Umbilical cord (tissue), 2 donors: ENCODE measurements around the gene TRPV6. TPM values are rescaled to one million over a fixed set of nuclear protein-coding genes. Genes with fewer than 3 reads are reported as not detected.

Source experiments
- DNase-seq: peaks from one replicate; pipeline ENCODE4 v3.0.0-alpha.2; 2015; ENCODE audit warnings: low spot score
- total RNA-seq: library from RNA; depleted of rRNA; stranded (reverse); fragments of >200 nt; gene quantifications from one replicate; pipeline ENCODE4 v1.2.3, GENCODE V29; 2014; ENCODE audit warnings: low replicate concordance; ENCODE audit not compliant: insufficient read depth

TRPV6 gene
- total RNA-seq, 1 donor from 2014 or later, result 2.6 TPM

- DNase-seq, result no peak
These were observed 23.7 kb upstream of the TRPV6 start for GRCh38 chr7:142908921-142909890.

GRCh38 chr7:142908290-142908689, 22.7 kb upstream of the TRPV6 start:
- no peak for DNase-seq

GRCh38 chr7:142906643-142907042, 21.1 kb upstream of the TRPV6 start:
- DNase-seq, result no peak

GRCh38 chr7:142905759-142906158, 20.2 kb upstream of the TRPV6 start:
- no peak for DNase-seq

- DNase-seq, result no peak
These were observed 18.6 kb upstream of the TRPV6 start for GRCh38 chr7:142904128-142904527.

- DNase-seq, result no peak
These were observed 16.1 kb upstream of the TRPV6 start for GRCh38 chr7:142901426-142902259.

- DNase-seq, result no peak
These were observed 14.1 kb upstream of the TRPV6 start for GRCh38 chr7:142899661-142900060.

GRCh38 chr7:142898377-142899170, 13.0 kb upstream of the TRPV6 start:
- DNase-seq, result no peak

- DNase-seq, result no peak
These were observed 12.1 kb upstream of the TRPV6 start for GRCh38 chr7:142897691-142898090.

GRCh38 chr7:142896741-142897379, 11.3 kb upstream of the TRPV6 start:
- DNase-seq, result no peak

GRCh38 chr7:142896151-142896550, 10.6 kb upstream of the TRPV6 start:
- no peak for DNase-seq

- no peak for DNase-seq
These were observed 9.5 kb upstream of the TRPV6 start for GRCh38 chr7:142894985-142895593.

- no peak for DNase-seq
These were observed 8.8 kb upstream of the TRPV6 start for GRCh38 chr7:142894112-142894984.

GRCh38 chr7:142892951-142893350, 7.4 kb upstream of the TRPV6 start:
- DNase-seq, result no peak

GRCh38 chr7:142891490-142892082, 6.0 kb upstream of the TRPV6 start:
- DNase-seq, result no peak

- no peak for DNase-seq
These were observed 5.4 kb upstream of the TRPV6 start for GRCh38 chr7:142890874-142891485.

GRCh38 chr7:142889816-142890215, 4.3 kb upstream of the TRPV6 start:
- DNase-seq, result no peak

GRCh38 chr7:142887282-142888015, 1.9 kb upstream of the TRPV6 start:
- DNase-seq, result no peak
